ENCODE measurements around the gene LRP1B. TPM values are rescaled to one million over a fixed set of nuclear protein-coding genes. Genes with fewer than 3 reads are reported as not detected.

LRP1B gene
- total RNA-seq, 4 donors from 2014 or later, result 1.2 to 3.3 (median 2.6) TPM

GRCh38 chr2:141720476-141720875 lies 410.3 kb downstream of the LRP1B start:
- Histone ChIP-seq H3K36me3 (no peaks in the 10 kb centered on the region), H3K9me3 (no peaks in the 10 kb centered on the region), H3K4me1 (no peaks in the 10 kb centered on the region), H3K27me3 (no peaks in the 10 kb centered on the region), H3K4me3 (no peak overlapping the region), H3K27ac (no peak overlapping the region)
- WGBS, 2 donors, result 72 to 81% methylated on average over 3 of the region's 3 CpGs
- no peak for TF ChIP-seq EP300 (IDR thresholded peaks at IDR 0.05)
- TF ChIP-seq, protein P1, sequence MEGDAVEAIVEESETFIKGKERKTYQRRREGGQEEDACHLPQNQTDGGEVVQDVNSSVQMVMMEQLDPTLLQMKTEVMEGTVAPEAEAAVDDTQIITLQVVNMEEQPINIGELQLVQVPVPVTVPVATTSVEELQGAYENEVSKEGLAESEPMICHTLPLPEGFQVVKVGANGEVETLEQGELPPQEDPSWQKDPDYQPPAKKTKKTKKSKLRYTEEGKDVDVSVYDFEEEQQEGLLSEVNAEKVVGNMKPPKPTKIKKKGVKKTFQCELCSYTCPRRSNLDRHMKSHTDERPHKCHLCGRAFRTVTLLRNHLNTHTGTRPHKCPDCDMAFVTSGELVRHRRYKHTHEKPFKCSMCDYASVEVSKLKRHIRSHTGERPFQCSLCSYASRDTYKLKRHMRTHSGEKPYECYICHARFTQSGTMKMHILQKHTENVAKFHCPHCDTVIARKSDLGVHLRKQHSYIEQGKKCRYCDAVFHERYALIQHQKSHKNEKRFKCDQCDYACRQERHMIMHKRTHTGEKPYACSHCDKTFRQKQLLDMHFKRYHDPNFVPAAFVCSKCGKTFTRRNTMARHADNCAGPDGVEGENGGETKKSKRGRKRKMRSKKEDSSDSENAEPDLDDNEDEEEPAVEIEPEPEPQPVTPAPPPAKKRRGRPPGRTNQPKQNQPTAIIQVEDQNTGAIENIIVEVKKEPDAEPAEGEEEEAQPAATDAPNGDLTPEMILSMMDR (IDR thresholded peaks at IDR 0.05), result no peak
- TF ChIP-seq POLR2A (IDR thresholded peaks at IDR 0.05), result no peak
- DNase-seq (ENCODE audit: low spot score in 2 of 2), result no peak

GRCh38 chr2:141714496-141714895 lies 416.3 kb downstream of the LRP1B start:
- Histone ChIP-seq H3K27me3 (no peaks in the 10 kb centered on the region), H3K9me3 (no peaks in the 10 kb centered on the region), H3K4me1 (no peaks in the 10 kb centered on the region), H3K4me3 (no peak overlapping the region), H3K36me3 (no peaks in the 10 kb centered on the region), H3K27ac (no peak overlapping the region)
- 29 to 39% methylated on average over 1 of the region's 1 CpG for WGBS, 2 donors
- TF ChIP-seq POLR2A (IDR thresholded peaks at IDR 0.05), result no peak
- no peak for DNase-seq (ENCODE audit: low spot score in 2 of 2)

DNA sequence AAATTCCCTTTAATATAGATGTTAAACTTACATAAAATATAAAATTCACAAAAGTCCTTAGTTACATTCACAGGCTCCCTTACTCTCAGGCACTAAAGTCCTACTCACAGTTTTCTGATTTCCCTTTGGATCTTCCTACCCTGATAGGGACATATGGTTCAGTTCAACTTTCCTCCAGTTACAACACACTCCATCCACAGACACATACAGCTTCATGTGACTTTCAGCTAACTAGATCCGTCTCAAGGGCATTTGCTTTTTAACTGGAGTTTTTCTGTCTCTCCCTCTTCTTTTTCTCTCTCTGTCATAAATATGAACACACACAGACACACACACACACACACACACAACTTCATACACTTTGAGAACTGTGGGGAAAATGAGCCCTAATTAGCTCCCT lies 419.2 kb downstream of the LRP1B start:
- Histone ChIP-seq H3K4me3 (no peak overlapping the region), H3K4me1 (no peaks in the 10 kb centered on the region), H3K36me3 (no peaks in the 10 kb centered on the region), H3K9me3 (no peaks in the 10 kb centered on the region), H3K27me3 (no peaks in the 10 kb centered on the region), H3K27ac (no peak overlapping the region)
- 56 to 61% methylated on average over 1 of the region's 1 CpG for WGBS, 2 donors
- TF ChIP-seq EP300 (IDR thresholded peaks at IDR 0.05), result no peak
- TF ChIP-seq POLR2A (IDR thresholded peaks at IDR 0.05), result no peak
- TF ChIP-seq, protein P1 (IDR thresholded peaks at IDR 0.05), result no peak
- no peak for DNase-seq (ENCODE audit: low spot score in 2 of 2)

- H3K4me1 ChIP-seq, result no peaks in the 10 kb centered on the region
- no peak for TF ChIP-seq EP300 (IDR thresholded peaks at IDR 0.05)
- TF ChIP-seq POLR2A (IDR thresholded peaks at IDR 0.05), result no peak
- TF ChIP-seq, protein P1 (IDR thresholded peaks at IDR 0.05), result no peak
- WGBS, 2 donors, result 87 to 89% methylated on average over 3 of the region's 3 CpGs
- no peaks in the 10 kb centered on the region for H3K27me3 ChIP-seq
- no peak for DNase-seq (ENCODE audit: low spot score in 2 of 2)
- no peak overlapping the region for H3K4me3 ChIP-seq
- no peaks in the 10 kb centered on the region for H3K36me3 ChIP-seq
- H3K27ac ChIP-seq, result no peak overlapping the region
- H3K9me3 ChIP-seq, result no peaks in the 10 kb centered on the region
Observed at GRCh38 chr2:141710589-141711239, 420.1 kb downstream of the LRP1B start.

- 72 to 76% methylated on average over 2 of the region's 2 CpGs for WGBS, 2 donors
- no peak for DNase-seq (ENCODE audit: low spot score in 2 of 2)
- Histone ChIP-seq H3K36me3 (no peaks in the 10 kb centered on the region), H3K9me3 (no peaks in the 10 kb centered on the region), H3K4me1 (no peaks in the 10 kb centered on the region), H3K27me3 (no peaks in the 10 kb centered on the region), H3K4me3 (no peak overlapping the region), H3K27ac (no peak overlapping the region)
- TF ChIP-seq, protein P1 (IDR thresholded peaks at IDR 0.05), result no peak
- no peak for TF ChIP-seq POLR2A (IDR thresholded peaks at IDR 0.05)
- TF ChIP-seq EP300 (IDR thresholded peaks at IDR 0.05), result no peak
Observed at GRCh38 chr2:141709756-141710155, 421.1 kb downstream of the LRP1B start.

Data from tibial nerve (tissue), 4 donors.